Measurements from ENCODE around the gene DYNC1LI1. TPM values are rescaled to one million over a fixed set of nuclear protein-coding genes. Genes with fewer than 3 reads are reported as not detected.

Gene DYNC1LI1
- total and polyA plus RNA-seq, 2 of the 4 experiments (the other 2 are of a cell fraction), result 25.2 to 30.8 TPM

- ChIA-PET POLR2A (ENCODE audit: unreplicated experiment) (no interaction called here), CTCF (no interaction called here)
- no CpG with 5 or more reads among the region's 1 CpG for WGBS, 2 experiments (ENCODE audit: extremely low coverage in 2 of 2, insufficient read length in 1 of 2)
- Histone ChIP-seq H3K27me3 (ENCODE audit: control insufficient read depth, insufficient read depth, low read length) (no peaks in the 10 kb centered on the region), H4K20me1 (ENCODE audit: insufficient read depth, low read length) (no peaks in the 10 kb centered on the region; the same call in 1 of the 2 replicates), H2AK5ac (ENCODE audit: low read depth, low read length) (no peak overlapping the region), H3K18ac (ENCODE audit: low read depth, low read length) (no peak overlapping the region), H3K56ac (ENCODE audit: extremely low read depth, insufficient read depth, low read length) (no peak overlapping the region), H4K8ac (ENCODE audit: low read depth in 2 of 2, low read length in 2 of 2) (no peak overlapping the region), H3K9ac (ENCODE audit: low read depth, low read length) (no peak overlapping the region), H3K4me1 (ENCODE audit: control insufficient read depth, insufficient read depth, low read length) (no peaks in the 10 kb centered on the region), H2BK15ac (ENCODE audit: low read depth, low read length) (no peak overlapping the region), H3K36me3 (ENCODE audit: control insufficient read depth, insufficient read depth, low read length) (peaks cover 15% of the 10 kb centered on the region), H3K9me1 (ENCODE audit: insufficient read depth, low read length) (no peaks in the 10 kb centered on the region), H3K27ac (ENCODE audit: insufficient read depth, low read length) (no peak overlapping the region), H3K79me1 (ENCODE audit: low read depth in 1 of 2, low read length in 2 of 2) (peaks cover 4 to 12% of the 10 kb centered on the region in 2 experiments; a peak in 2 of 4 replicates), H3K4ac (ENCODE audit: low read depth, low read length) (no peak overlapping the region), H4K5ac (ENCODE audit: low read depth, low read length) (no peak overlapping the region), H3K23ac (ENCODE audit: low read depth, low read length) (no peak overlapping the region), H2AFZ (replicated peaks; ENCODE audit: low read length, poor library complexity) (no peak overlapping the region), H2BK120ac (ENCODE audit: low read depth, low read length) (no peak overlapping the region), H2BK5ac (ENCODE audit: low read depth, low read length, poor library complexity, severe bottlenecking) (no peak overlapping the region), H4K91ac (ENCODE audit: insufficient read depth, low read depth, low read length) (no peak overlapping the region), H2AK9ac (replicated peaks; ENCODE audit: low read depth, low read length, poor library complexity) (no peak overlapping the region), H3K4me2 (ENCODE audit: low read depth, low read length) (no peak overlapping the region), H2BK20ac (ENCODE audit: low read depth, low read length) (no peak overlapping the region), H3K4me3 (ENCODE audit: insufficient read depth, low read depth, low read length) (no peak overlapping the region), H3K14ac (replicated peaks; ENCODE audit: low read depth, low read length) (no peak overlapping the region), H3K9me3 (ENCODE audit: control insufficient read depth, insufficient read depth, low read length) (no peaks in the 10 kb centered on the region)
- TF ChIP-seq NFE2L2 (IDR thresholded peaks at IDR 0.05; ENCODE audit: low read depth, low read length) (no peak), CHD1 (IDR thresholded peaks at IDR 0.05; ENCODE audit: low read depth, low read length) (no peak), MAFK (IDR thresholded peaks at IDR 0.05; ENCODE audit: low read depth, low read length) (no peak), RFX5 (IDR thresholded peaks at IDR 0.05; ENCODE audit: low read depth, low read length) (no peak), MAZ (IDR thresholded peaks at IDR 0.05; ENCODE audit: borderline replicate concordance, low read depth, low read length) (no peak), BHLHE40 (IDR thresholded peaks at IDR 0.05; ENCODE audit: low read depth, low read length) (no peak), CEBPB (IDR thresholded peaks at IDR 0.05; ENCODE audit: low read depth, low read length) (no peak)
- TF ChIP-seq, protein P1, sequence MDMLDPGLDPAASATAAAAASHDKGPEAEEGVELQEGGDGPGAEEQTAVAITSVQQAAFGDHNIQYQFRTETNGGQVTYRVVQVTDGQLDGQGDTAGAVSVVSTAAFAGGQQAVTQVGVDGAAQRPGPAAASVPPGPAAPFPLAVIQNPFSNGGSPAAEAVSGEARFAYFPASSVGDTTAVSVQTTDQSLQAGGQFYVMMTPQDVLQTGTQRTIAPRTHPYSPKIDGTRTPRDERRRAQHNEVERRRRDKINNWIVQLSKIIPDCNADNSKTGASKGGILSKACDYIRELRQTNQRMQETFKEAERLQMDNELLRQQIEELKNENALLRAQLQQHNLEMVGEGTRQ (IDR thresholded peaks at IDR 0.05; ENCODE audit: low read depth, low read length), result no peak
- dilution Hi-C loops (cut with HindIII; ENCODE audit: low sequenced_read_pairs, unreplicated experiment), result no loop called here
- in situ Hi-C loops (cut with MboI; ENCODE audit: low sequenced_read_pairs), result no loop called here
- intact Hi-C loops (cut with micrococcal nuclease), result no loop called here
- BruUV-seq (replicated peaks), result no TSS peak
- no peak for ATAC-seq (ENCODE audit: low read depth)
- no peak for DNase-seq
Observed at GRCh38 chr3:32532434-32532833, 38.2 kb downstream of the DYNC1LI1 start.

Data from IMR-90 (cell line).